Glomerular endothelial cell (primary cell): ENCODE data around the gene OR4D2. TPM values are rescaled to one million over a fixed set of nuclear protein-coding genes. Genes with fewer than 3 reads are reported as not detected.
"Not testable (repeated sequence)": the region's sequence is repeated elsewhere in the genome, so short reads cannot be mapped to it uniquely, and the experiment has no call there.

Experiments
- DNase-seq: peaks from one replicate; pipeline ENCODE4 v3.0.0-alpha.2; 2011; ENCODE audit warnings: low read depth, low spot score; ENCODE audit errors: extremely low read depth
- total RNA-seq: library from RNA; depleted of rRNA; stranded (reverse); fragments of >200 nt; gene quantifications from 2 replicates; pipeline ENCODE4 v1.2.3, GENCODE V29; 2015

Gene OR4D2
- total RNA-seq, result not detected in 2 replicates

GRCh38 chr17:58166682-58167081 lies at the start of gene OR4D2:
Gene OR4D2, plus strand, starts transcription at chr17:58166982. Its CDS starts 2,674 bp downstream, at chr17:58169656.
- DNase-seq, result no peak

- DNase-seq, result no peak
Observed at GRCh38 chr17:58117382-58117781, 49.4 kb upstream of the OR4D2 start.

- DNase-seq, result no peak
Observed at GRCh38 chr17:58119491-58119890, 47.3 kb upstream of the OR4D2 start.

GRCh38 chr17:58120195-58120822 lies 46.5 kb upstream of the OR4D2 start:
- peak; percentile 37 for DNase-seq

GRCh38 chr17:58121925-58122324 lies 44.9 kb upstream of the OR4D2 start:
- DNase-seq, result no peak

GRCh38 chr17:58127846-58128245 lies 38.9 kb upstream of the OR4D2 start:
- no peak for DNase-seq

GRCh38 chr17:58132697-58133096 lies 34.1 kb upstream of the OR4D2 start:
- DNase-seq, result not testable (repeated sequence)

- DNase-seq, result no peak
Observed at GRCh38 chr17:58136669-58137279, 30.0 kb upstream of the OR4D2 start.

- DNase-seq, result no peak
Observed at GRCh38 chr17:58141505-58141904, 25.3 kb upstream of the OR4D2 start.

- DNase-seq, result not testable (repeated sequence)
Observed at GRCh38 chr17:58143335-58143734, 23.4 kb upstream of the OR4D2 start.

GRCh38 chr17:58144801-58145200 lies 22.0 kb upstream of the OR4D2 start:
- no peak for DNase-seq

- no peak for DNase-seq
Observed at GRCh38 chr17:58147930-58148434, 18.8 kb upstream of the OR4D2 start, which contains the start of gene OR4D1. Gene OR4D1, plus strand, starts transcription at chr17:58148384. Its CDS starts 6,770 bp downstream, at chr17:58155154.

- no peak for DNase-seq
Observed at GRCh38 chr17:58148609-58149008, 18.2 kb upstream of the OR4D2 start.

GRCh38 chr17:58150394-58150793 lies 16.4 kb upstream of the OR4D2 start:
- no peak for DNase-seq

- no peak for DNase-seq
Observed at GRCh38 chr17:58153046-58153445, 13.7 kb upstream of the OR4D2 start.

GRCh38 chr17:58153671-58154070 lies 13.1 kb upstream of the OR4D2 start:
- DNase-seq, result no peak

GRCh38 chr17:58156839-58157803 lies 9.7 kb upstream of the OR4D2 start:
- no peak for DNase-seq

- DNase-seq, result no peak
Observed at GRCh38 chr17:58158181-58158580, 8.6 kb upstream of the OR4D2 start.

GRCh38 chr17:58161566-58161965 lies 5.2 kb upstream of the OR4D2 start:
- no peak for DNase-seq

- DNase-seq, result no peak
Observed at GRCh38 chr17:58165981-58166380, 801 bp upstream of the OR4D2 start.

- DNase-seq, result no peak
Observed at GRCh38 chr17:58170622-58171021, 3.8 kb downstream of the OR4D2 start.
